H9 (cell line): ENCODE results near the gene WSB1. TPM values are rescaled to one million over a fixed set of nuclear protein-coding genes. Genes with fewer than 3 reads are reported as not detected.

Source experiments
- DNase-seq: peaks from one replicate; pipeline ENCODE4 v3.0.0-alpha.2; 2017
- H2AFZ ChIP-seq: one replicate; pipeline ENCODE4 v1.6.1; 2013; ENCODE audit warnings: mild to moderate bottlenecking, low read length, control low read depth, moderate library complexity
- H2AK5ac ChIP-seq: 2 replicates; pipeline ENCODE4 v1.6.1; 2013; ENCODE audit warnings: low read length, control low read depth, mixed read lengths; ENCODE audit not compliant: insufficient read length
- H2BK120ac ChIP-seq: one replicate; pipeline ENCODE4 v1.6.1; 2013; ENCODE audit warnings: low read depth, mild to moderate bottlenecking, low read length, control low read depth, inconsistent platforms; ENCODE audit not compliant: poor library complexity, severe bottlenecking
- H2BK12ac ChIP-seq: 2 replicates; pipeline ENCODE4 v1.6.1; 2013; ENCODE audit warnings: low read length, control low read depth, mixed read lengths, low read depth; ENCODE audit not compliant: insufficient read length
- H2BK15ac ChIP-seq: 2 replicates; pipeline ENCODE4 v1.6.1; 2013; ENCODE audit warnings: low read depth, low read length, control low read depth
- H2BK20ac ChIP-seq: one replicate; pipeline ENCODE4 v1.6.1; 2013; ENCODE audit warnings: low read depth, mild to moderate bottlenecking, low read length, control low read depth, inconsistent platforms; ENCODE audit not compliant: poor library complexity, severe bottlenecking
- H2BK5ac ChIP-seq: 2 replicates; pipeline ENCODE4 v1.6.1; 2013; ENCODE audit warnings: low read length, control low read depth, mixed read lengths; ENCODE audit not compliant: insufficient read length
- H3K14ac ChIP-seq: 2 replicates; pipeline ENCODE4 v1.6.1; 2013; ENCODE audit warnings: low read length, control low read depth; ENCODE audit not compliant: insufficient read depth
- H3K18ac ChIP-seq: 2 replicates; pipeline ENCODE4 v1.6.1; 2013; ENCODE audit warnings: low read depth, mild to moderate bottlenecking, mixed read lengths, low read length, control low read depth; ENCODE audit not compliant: insufficient read length
- H3K23ac ChIP-seq: 2 replicates; pipeline ENCODE4 v1.6.1; 2013; ENCODE audit warnings: low read length, control low read depth, mixed read lengths, low read depth; ENCODE audit not compliant: insufficient read length
- H3K23me2 ChIP-seq: 2 replicates; pipeline ENCODE4 v1.6.1; 2013; ENCODE audit warnings: low read depth, mild to moderate bottlenecking, mixed read lengths, low read length, control low read depth; ENCODE audit not compliant: insufficient read length, poor library complexity, severe bottlenecking
- H3K27ac ChIP-seq: 2 replicates; pipeline ENCODE4 v1.5.1; 2013; ENCODE audit warnings: low read length, control low read depth, mixed read lengths, low read depth; ENCODE audit not compliant: insufficient read length
- H3K27me3 ChIP-seq: 2 replicates; pipeline ENCODE4 v1.6.1; 2013; ENCODE audit warnings: low read length, control low read depth, inconsistent platforms; ENCODE audit not compliant: insufficient read depth
- H3K4ac ChIP-seq: 2 replicates; pipeline ENCODE4 v1.6.1; 2013; ENCODE audit warnings: low read depth, mild to moderate bottlenecking, control low read depth, inconsistent platforms, low read length, moderate library complexity
- H3K4me1 ChIP-seq: 2 replicates; pipeline ENCODE4 v1.6.1; 2013; ENCODE audit warnings: low read length, control low read depth, inconsistent platforms; ENCODE audit not compliant: insufficient read depth
- H3K4me2 ChIP-seq: 2 replicates; pipeline ENCODE4 v1.6.1; 2013; ENCODE audit warnings: low read length, control low read depth, mixed read lengths; ENCODE audit not compliant: insufficient read length, insufficient read depth
- H3K56ac ChIP-seq: 2 replicates; pipeline ENCODE4 v1.6.1; 2013; ENCODE audit warnings: low read depth, mild to moderate bottlenecking, mixed read lengths, low read length, control low read depth; ENCODE audit not compliant: insufficient read length
- H3K79me1 ChIP-seq: 2 replicates; pipeline ENCODE4 v1.6.1; 2013; ENCODE audit warnings: low read depth, mild to moderate bottlenecking, moderate library complexity, low read length, control low read depth, inconsistent platforms; ENCODE audit not compliant: insufficient read depth, poor library complexity, severe bottlenecking
- H3K79me2 ChIP-seq: 2 replicates; pipeline ENCODE4 v1.6.1; 2013; ENCODE audit warnings: low read length, control low read depth, inconsistent platforms; ENCODE audit not compliant: insufficient read depth
- H3K9ac ChIP-seq: 2 replicates; pipeline ENCODE4 v1.6.1; 2013; ENCODE audit warnings: low read length, control low read depth, mixed read lengths; ENCODE audit not compliant: insufficient read length; ENCODE audit errors: extremely low read depth
- H3K9me3 ChIP-seq: one replicate; pipeline ENCODE4 v1.6.1; 2013; ENCODE audit warnings: low read depth, low read length, inconsistent platforms; ENCODE audit not compliant: control insufficient read depth
- H3T11ph ChIP-seq: one replicate; pipeline ENCODE4 v1.6.1; 2013; ENCODE audit warnings: mild to moderate bottlenecking, low read length, control low read depth, inconsistent platforms
- H4K20me1 ChIP-seq: one replicate; pipeline ENCODE4 v1.6.1; 2013; ENCODE audit not compliant: control insufficient read depth, insufficient read length, insufficient read depth
- H4K5ac ChIP-seq: 2 replicates; pipeline ENCODE4 v1.6.1; 2013; ENCODE audit warnings: low read depth, mild to moderate bottlenecking, mixed read lengths, low read length, control low read depth; ENCODE audit not compliant: insufficient read length
- H4K8ac ChIP-seq: replicated peaks from 2 replicates; pipeline ENCODE4 v1.6.1; 2013; ENCODE audit warnings: low read length, control low read depth, mixed read lengths, low read depth; ENCODE audit not compliant: insufficient read length
- H4K91ac ChIP-seq: 2 replicates; pipeline ENCODE4 v1.6.1; 2013; ENCODE audit warnings: low read depth, mild to moderate bottlenecking, moderate library complexity, mixed read lengths, low read length, control low read depth; ENCODE audit not compliant: insufficient read length
- H3K27ac Mint-ChIP-seq, 3 experiments: 2 replicates in 2 of 3; 3 replicates in 1 of 3; pipeline ENCODE4 v1.8.0; 2020 to 2021; ENCODE audit warnings: mixed read lengths in 3 of 3, mild to moderate bottlenecking in 1 of 3, moderate library complexity in 1 of 3
- H3K27me3 Mint-ChIP-seq: 2 replicates; pipeline ENCODE4 v1.8.0; 2021; ENCODE audit warnings: low read depth, mild to moderate bottlenecking, moderate library complexity, mixed read lengths
- H3K36me3 Mint-ChIP-seq, 3 experiments: 2 replicates in 2 of 3; 3 replicates in 1 of 3; pipeline ENCODE4 v1.8.0; 2020 to 2021; ENCODE audit warnings: low read depth in 3 of 3, mixed read lengths in 3 of 3; ENCODE audit not compliant: insufficient read depth in 1 of 3
- H3K4me1 Mint-ChIP-seq, 2 experiments: 2 replicates each; pipeline ENCODE4 v1.8.0; 2020; ENCODE audit warnings: mixed read lengths in 2 of 2
- H3K4me3 Mint-ChIP-seq, 2 experiments: 2 replicates in 1 of 2; 3 replicates in 1 of 2; pipeline ENCODE4 v1.8.0; 2020 to 2021; ENCODE audit warnings: mild to moderate bottlenecking in 2 of 2, mixed read lengths in 2 of 2, moderate library complexity in 1 of 2
- H3K9me3 Mint-ChIP-seq, 2 experiments: 2 replicates in 1 of 2; 3 replicates in 1 of 2; pipeline ENCODE4 v1.8.0; 2020; ENCODE audit warnings: mild to moderate bottlenecking in 2 of 2, mixed read lengths in 2 of 2, moderate library complexity in 1 of 2
- CTCF ChIP-seq: fragments of 200-600 bp; sonication (generic); conservative IDR thresholded peaks from 3 replicates; pipeline ENCODE4 v1.8.0; 2021; ENCODE audit warnings: antibody characterized with exemption, mild to moderate bottlenecking
- WGBS: extraction: QIAGEN DNeasy Blood & Tissue Kit; methylation state at CpG from one replicate; pipeline ENCODE4 v1.1.7; 2013; ENCODE audit warnings: missing lambda C conversion rate, low lambda C conversion rate, mixed read lengths; ENCODE audit not compliant: insufficient read length; ENCODE audit errors: extremely low coverage; 5-methylcytosine and 5-hydroxymethylcytosine counted together
- total RNA-seq: library from RNA; stranded (reverse); gene quantifications from 2 replicates; pipeline ENCODE4 v1.2.1, GENCODE V29; 2021

The WSB1 gene
- total RNA-seq, 1 experiment from 2014 or later: 187 TPM

- peaks cover 1% of the 10 kb centered on the region; the same call in 1 of the 2 replicates for H3K4me1 ChIP-seq
- no peak overlapping the region for H4K91ac ChIP-seq
- no peak overlapping the region for H3K4ac ChIP-seq
- no peak overlapping the region for H2BK120ac ChIP-seq
- Mint-ChIP-seq H3K27ac (peak overlapping the region in 2 of 3 experiments; percentile 44 to 86; a peak in 3 of 7 replicates), H3K9me3 (no peaks in the 10 kb centered on the region), H3K27me3 (peaks cover 2% of the 10 kb centered on the region), H3K36me3 (no peaks in the 10 kb centered on the region), H3K4me1 (peaks cover 43 to 44% of the 10 kb centered on the region in 2 experiments), H3K4me3 (peak overlapping the region; percentile 54 to 74)
- H2BK15ac ChIP-seq: no peak overlapping the region
- no peak overlapping the region for H2AFZ ChIP-seq
- no peak overlapping the region for H4K8ac ChIP-seq
- no peak overlapping the region for H2BK12ac ChIP-seq
- H3K18ac ChIP-seq: peak overlapping the region; percentile 69
- H3K27ac ChIP-seq: no peak overlapping the region
- H3K56ac ChIP-seq: no peak overlapping the region
- no CpG with 5 or more reads among the region's 52 CpGs for WGBS
- H3K9me3 ChIP-seq: no peaks in the 10 kb centered on the region
- H3K23me2 ChIP-seq: peaks cover 3% of the 10 kb centered on the region
- H3K14ac ChIP-seq: peak overlapping the region; percentile 32; the same call in 1 of the 2 replicates
- no peak overlapping the region for H3K9ac ChIP-seq
- H3K79me2 ChIP-seq: no peaks in the 10 kb centered on the region
- no peak overlapping the region for H2AK5ac ChIP-seq
- TF ChIP-seq CTCF: peak; percentile 89
- H3K79me1 ChIP-seq: no peaks in the 10 kb centered on the region
- H3K23ac ChIP-seq: no peak overlapping the region
- H3T11ph ChIP-seq: no peak overlapping the region
- H3K27me3 ChIP-seq: no peaks in the 10 kb centered on the region
- H2BK20ac ChIP-seq: no peak overlapping the region
- H4K20me1 ChIP-seq: no peaks in the 10 kb centered on the region
- H3K4me2 ChIP-seq: peak overlapping the region; percentile 23
- peak; percentile 100 for DNase-seq
- H2BK5ac ChIP-seq: no peak overlapping the region
- H4K5ac ChIP-seq: no peak overlapping the region
Measured at GRCh38 chr17:27332485-27333409, 38.8 kb downstream of the WSB1 start.
